T follicular helper cell (primary cell): ENCODE results near the gene MATK.
"Not testable (repeated sequence)": the region's sequence is repeated elsewhere in the genome, so short reads cannot be mapped to it uniquely, and the experiment has no call there.

Experiments used
- DNase-seq: peaks from one replicate; pipeline ENCODE4 v3.0.0-alpha.2; 2020; ENCODE audit warnings: low read depth

Gene MATK

GRCh38 chr19:3816148-3816547 lies 30.0 kb upstream of the MATK start:
- not testable (repeated sequence) for DNase-seq

DNA sequence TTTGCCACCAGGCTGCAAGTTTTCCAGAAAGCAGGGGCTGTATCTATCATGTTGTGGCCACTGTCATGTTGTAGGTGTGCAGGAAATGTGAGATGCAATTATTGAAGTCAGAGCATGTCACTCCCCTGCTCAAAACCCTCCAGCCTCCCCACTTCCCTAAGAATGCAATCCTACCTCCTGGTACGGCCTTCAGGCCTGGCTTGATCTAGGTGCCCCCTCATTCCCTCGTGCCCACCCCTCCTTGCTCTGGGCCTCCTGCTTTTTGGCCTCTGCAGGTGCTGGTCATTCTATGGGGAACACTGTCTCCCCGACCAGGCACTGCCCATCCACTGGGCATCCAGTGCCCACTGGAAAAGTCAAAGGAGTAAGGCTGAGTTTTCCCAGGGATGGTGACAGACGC lies 28.5 kb upstream of the MATK start:
- DNase-seq = no peak

DNA sequence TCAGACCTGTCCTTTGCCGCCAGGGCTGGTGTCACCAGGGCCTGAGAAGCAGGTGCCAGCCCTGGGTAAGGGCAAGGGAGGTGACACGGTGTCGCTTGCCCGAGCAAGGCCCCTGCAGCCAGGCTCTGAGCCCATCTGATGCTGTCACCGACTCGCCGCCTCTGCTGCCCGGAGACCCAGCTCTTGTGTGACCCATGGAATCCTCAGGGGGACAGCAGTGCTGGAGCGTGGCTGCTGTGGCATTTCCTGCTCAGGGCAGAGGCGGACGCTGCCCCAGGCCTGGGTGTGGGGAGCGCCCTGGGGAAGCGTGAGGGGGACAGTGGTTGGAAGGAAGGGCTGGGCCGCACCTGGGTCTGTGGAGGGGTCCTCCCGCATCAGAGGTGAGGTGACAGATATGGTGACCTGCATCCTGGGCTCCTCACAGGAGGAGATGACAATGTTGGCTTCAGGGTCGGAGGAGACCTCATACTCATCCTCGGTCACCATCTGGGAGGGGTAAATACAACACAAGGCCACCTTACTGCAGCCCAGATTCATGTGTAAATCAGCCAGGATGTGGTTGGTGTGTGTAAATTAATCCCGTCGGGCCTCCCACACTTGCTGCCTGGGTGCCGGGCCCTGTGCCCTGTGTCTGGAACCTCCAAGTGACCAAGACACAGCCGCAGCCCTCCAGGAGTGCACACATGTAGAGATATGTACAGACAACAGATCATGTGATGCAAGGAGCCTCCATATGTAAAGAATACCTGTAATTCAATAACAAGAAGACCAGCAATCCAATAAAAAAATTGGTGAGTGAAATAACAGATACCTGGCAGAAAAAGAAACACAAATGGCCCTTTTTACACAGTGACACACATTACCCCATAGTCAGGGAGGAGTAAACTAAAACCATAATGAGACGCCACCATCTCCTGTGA lies 27.6 kb upstream of the MATK start:
- no peak for DNase-seq

GRCh38 chr19:3810708-3811355 lies 24.7 kb upstream of the MATK start:
- no peak for DNase-seq

DNA sequence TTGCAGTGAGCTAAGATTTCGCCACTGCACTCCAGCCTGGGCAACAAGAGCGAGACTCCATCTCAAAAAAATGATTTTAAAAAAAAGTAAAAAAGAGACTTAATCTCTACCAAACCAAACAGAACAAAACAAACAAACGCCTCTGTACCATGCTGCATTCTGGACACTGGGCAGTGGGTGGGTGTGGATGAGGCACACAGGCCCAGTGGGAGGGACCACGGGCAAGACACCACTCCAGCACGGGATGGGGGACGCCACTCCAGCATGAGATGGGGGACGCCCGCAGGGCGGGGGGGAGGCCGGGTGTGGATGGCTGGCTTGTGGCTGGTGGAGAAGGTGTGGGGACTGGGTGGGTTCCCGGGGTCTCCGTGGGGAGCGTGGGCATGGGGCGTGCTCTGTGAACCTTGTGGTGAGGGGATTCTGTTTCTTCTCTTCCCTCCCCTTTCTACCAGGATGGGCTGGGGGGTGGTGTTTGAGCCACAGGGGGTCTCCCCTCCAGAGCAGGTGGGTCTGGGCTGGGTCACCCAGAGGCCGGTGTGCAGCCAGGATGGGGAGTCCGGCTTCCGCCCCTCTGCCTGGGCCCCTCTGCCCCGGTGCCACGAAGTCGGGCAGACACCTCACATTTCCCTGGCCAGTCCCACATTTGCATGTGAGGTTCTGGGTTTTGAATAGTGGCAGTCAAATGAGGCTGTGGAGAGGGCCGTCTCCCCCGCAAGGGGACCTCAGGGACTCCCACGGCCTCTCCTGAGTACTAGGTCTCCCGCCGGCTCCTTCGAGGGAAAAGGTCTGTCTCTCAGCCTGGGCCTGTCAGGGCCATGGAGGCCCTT lies 23.9 kb upstream of the MATK start:
- DNase-seq = no peak

DNA sequence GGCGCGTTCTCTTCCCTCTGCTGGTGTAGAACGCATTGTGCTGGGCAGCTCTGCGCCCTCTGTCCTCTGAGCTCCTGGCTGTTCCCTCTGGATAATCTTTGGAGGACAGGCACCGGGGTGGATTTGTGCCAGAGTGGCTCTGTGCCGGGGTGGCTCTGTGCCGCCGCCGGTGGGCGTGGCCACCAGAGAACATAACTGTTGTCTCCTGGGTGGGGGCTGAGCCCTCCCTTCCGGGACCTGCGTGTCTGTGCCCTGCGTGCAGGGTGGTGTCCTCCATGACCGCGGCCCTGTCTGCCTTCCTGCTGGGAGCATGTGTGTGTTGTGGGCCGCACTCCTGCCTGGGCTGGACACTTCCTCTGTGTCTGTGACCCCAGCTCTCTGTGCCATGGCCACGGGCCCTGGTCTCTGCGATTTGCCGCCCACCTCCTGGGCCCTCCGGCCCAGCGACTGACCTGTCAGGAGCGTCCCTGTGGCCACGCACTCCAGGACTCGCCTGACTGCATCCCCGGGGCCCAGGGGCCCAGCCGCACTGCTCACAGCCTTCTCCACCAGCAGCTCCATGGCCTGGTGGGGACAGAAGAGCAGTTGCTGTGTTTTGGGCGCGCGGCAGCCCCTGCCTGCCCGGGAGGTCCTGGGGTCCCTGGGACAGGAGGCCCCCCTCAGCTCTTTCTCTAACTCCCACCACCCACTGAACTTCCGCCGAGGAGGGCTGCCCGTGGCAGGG lies 22.4 kb upstream of the MATK start:
- no peak for DNase-seq

DNA sequence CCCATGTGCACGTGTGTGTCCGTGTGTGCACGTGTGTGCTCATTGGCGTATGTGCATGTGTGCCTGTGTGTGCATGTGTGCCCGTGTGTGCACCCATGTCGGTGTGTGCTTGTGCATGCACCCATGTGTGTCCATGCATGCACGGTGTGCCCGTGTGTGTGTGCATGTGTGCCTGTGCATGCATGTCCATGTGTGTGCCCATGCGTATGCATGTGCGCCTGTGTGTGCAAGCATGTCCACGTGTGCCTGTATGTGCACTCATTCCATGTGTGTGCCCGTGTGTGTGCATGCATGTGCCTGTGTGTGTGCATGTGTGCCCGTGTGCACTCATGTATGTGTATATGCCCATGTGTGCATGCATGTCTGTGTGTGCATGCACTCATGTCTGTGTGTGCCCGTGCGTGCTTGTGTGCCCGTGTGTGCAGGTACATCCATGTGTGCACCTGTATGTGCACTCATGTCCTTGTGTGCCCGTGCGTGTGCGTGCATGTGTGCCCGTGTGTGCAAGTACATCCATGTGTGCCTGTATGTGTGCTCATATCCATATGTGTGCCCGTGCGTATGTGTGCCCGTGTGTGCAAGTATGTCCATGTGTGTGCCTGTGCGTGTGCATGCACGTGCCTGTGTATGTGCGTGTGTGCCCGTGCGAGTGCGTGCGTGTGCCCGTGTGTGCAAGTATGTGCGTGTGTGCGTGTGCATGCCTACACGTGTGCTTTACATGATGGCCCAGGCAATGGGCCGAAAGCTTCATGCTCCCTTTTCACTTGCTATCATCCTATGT lies 21.6 kb upstream of the MATK start:
- no peak for DNase-seq

DNA sequence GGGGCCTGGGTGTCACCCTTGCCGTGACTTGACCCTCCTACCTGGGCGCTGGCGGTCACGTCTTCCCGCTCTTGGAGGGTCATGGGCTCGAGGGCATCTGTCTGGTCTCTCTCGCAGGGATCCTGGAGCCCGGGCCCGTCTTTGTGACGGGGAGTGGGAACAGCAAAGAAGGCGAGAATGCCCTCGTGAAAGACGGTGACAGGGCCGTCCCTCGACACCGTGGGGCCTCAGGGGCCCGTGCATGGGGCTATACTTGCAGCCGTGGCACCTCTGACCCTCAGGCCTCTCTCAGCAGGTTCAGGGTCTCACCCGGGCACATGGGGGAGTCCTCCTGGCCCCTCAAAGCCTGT lies 20.9 kb upstream of the MATK start:
- no peak for DNase-seq

- DNase-seq = no peak
These were observed 19.7 kb upstream of the MATK start for GRCh38 chr19:3805859-3806258.

DNA sequence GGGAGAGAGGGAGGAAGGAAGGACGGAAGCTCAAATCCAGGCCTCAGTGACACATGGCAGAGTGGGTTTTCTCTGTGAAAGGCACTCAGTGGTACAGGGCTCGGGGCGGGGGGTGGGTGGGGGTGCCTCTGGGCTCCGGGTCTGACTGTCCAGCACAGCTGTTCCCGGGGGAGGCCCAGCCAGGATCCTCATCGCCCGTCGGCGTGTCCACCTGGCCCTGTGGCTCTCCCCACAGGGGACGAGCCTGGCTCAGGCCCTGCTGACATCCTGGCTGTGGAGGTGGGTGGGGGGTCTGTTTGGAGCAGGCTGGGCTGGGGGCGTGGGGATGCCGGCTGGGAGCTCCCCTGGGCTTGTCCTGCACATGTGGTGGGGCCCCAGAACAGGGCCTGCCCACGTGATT lies 18.2 kb upstream of the MATK start:
- DNase-seq = no peak

DNA sequence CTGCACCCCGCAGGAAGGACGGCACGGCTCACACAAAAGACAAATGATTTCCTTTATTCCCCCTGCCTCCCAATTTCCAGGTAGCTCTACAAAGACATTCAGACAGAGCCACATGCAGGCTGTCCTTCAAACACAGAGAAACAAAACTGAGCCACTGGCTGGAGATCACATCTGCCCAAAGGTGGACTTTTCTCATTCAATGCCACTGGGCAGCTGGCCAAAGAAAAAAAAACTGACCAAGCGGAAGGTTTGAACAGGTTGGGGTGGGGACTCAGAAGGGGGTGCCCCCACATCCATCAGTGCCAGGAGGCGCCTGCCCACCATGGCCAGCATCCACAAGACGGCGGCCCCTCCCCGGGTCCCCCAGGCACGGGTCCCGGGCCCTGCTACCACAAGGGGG lies 17.8 kb upstream of the MATK start:
- no peak for DNase-seq

DNA sequence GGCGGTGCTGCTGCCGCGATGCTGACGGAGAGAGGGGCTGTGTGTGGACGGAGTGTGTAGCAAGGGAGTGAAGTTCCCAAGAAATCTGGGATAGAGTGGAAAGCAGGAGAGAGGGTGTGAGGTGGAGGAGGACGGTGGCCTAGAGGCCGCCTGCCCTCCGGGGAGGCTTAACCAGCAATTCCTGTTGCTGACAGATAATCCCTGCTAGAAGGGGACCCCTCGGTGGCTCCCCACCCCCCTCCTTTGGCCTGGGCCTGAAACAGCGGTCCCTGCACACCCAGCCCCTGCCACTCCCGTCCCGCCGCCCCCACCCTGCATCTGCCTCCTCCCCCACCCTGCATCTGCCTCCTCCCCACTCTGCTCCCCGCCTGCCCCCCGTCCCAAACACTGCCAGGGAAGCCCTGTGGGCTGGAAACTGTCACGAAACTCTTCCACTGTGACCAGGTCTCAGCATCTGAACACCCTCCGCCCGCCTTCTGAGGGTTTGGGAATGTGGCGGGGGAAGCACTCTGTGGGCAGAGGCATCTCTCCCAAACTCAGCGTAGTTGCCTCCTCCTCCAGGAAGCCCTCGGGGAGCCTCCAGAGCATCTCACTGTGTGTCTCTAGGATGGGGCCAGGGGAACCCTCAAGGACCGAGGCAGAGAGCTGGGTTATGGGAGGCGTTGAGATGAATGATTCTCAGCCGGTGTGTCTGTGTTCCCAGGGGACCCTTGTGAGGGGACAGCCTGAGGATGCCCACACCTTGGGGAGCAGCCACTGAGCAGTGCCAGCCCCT lies 17.1 kb upstream of the MATK start:
- DNase-seq = no peak

DNA sequence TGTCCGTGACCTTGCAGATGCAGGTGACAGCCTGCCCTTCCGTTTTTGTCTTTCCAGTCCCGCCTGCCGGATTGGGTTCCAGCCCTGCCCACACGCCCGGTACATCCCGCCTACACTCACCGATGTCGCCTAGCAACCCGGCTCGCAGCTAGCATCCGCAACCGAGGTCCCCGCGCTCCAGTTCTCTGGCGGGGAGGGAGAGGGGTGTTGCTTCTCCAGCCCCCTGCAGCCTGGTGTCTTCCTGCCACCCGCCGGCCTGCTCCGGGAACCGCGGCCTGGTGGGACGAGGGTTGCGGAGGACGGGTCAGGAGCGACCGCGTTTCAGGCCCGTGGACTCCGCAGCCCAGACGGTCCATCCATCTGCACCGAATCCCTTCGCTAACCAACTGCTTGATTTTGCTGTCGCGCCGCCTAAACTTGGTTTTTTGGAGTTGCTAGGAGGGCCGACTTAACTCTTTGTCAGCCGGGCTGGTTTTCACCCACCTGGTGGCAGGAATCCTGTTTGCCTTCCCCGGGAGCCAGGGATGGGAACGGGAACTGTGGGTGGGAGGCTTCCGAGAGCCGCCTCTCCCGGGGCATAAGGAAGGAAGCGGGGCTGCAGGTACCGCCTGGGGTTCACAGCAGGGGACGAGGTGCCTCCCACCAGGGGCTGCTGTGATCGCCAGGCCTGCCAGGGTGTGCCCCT lies 15.4 kb upstream of the MATK start:
- DNase-seq = peak; percentile 26

- no peak for DNase-seq
These were observed 14.8 kb upstream of the MATK start for GRCh38 chr19:3800996-3801395.

DNA sequence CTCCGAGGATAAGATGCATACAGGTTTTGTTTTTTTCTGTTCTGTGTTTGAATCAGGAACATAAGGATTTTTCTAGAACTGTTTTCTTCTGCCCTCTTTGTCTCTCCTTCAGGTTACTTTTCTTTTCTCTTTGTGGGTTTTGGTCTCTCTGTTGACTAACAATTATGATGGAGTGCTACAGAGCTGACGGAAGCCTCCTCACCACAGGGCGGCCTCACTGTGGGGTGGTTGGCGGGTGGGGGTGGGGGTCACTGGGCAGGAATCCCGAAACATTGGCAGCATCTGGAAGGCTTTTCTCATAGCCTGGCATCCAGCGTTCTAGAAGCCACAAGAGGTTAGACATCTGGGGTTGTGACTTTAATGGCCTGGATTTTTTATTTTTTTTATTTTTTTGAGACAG lies 12.0 kb upstream of the MATK start:
- DNase-seq = no peak

DNA sequence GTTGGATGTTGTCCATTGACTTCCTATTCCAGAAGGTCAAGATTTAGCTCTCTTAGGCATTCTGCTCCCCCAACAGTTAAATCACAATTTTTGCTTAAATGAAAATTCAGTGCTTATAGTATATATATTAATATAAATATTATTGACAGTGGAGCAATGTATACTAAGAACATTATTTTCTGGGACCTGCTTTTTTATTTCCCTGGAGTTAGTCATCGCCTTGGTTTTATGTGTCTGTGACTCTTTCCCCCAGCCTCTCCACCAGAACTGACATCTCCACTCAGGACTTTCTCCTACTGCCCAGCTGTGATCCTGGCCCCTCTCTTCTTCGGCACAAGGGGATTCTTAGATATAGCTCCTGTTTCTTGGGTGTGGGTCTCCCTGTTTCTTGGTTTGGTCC lies 10.2 kb upstream of the MATK start:
- no peak for DNase-seq

DNA sequence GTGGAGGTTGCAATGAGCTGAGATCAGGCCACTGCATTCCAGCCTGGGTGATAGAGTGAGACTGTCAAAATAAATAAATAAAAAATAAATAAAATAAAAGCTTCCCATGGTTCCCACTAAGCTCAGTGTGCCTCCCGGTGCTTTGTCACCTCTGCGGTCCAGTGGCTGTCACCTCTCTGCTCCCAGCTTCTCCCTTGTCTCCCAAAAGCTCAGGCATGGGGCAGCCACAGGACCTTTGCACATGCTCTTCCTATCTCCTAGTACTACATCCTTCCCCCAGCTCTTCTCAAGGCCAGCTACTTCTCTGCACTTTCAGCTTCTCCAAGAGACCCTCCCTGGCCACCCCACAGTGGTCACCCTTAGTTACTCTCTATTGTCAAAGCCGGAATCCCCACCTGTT lies 7.6 kb upstream of the MATK start:
- no peak for DNase-seq

DNA sequence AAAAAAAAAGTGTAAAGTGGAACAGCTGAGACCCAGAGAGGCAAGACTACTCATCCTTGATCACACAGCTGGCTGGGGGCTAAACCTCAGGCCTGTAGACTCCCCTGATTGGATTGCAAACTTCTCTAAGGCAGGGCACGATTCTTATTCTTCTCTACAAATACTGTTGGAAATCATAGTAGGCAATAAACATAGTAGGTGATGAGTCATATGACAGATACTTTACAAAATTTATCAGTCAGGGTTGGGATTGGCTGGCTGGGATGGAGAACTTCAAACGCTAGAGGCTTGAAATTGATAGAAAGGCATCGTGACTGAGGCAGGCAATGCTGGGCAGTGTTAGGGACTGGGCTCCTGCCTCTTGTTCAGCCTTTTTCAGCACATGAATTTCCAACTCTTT lies 5.9 kb upstream of the MATK start:
- DNase-seq = no peak

DNA sequence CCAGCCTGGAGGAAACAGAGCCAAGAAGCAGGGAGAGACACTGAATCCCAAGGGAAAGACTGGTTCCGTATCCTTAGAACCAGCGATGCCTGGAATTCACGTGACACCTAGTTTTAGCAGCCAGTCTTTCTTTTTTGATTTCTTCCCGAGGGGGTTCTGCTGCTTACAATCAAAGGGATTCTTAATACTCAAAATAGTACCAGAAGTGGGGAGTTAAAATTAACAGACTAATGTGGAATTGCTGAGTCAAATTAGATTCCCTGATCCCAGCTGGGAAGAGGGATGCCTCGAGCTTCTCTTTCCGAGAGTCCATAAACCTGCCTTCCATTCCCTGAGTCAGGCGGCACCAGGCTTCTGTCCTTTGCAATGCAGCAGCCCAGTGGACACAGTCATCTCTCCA lies 4.8 kb upstream of the MATK start:
- DNase-seq = no peak

GRCh38 chr19:3790209-3790734 lies 4.1 kb upstream of the MATK start:
- DNase-seq = no peak
